A673 (cell line): ENCODE data around the gene WDSUB1.

ENCODE experiments used
- EZH2 ChIP-seq: fragments of 200-600 bp; sonication (generic); IDR thresholded peaks from 2 replicates; pipeline ENCODE4 v1.6.1; 2017; ENCODE audit warnings: borderline replicate concordance, low read depth, mild to moderate bottlenecking, mixed read lengths, antibody characterized with exemption, low read length; ENCODE audit not compliant: poor library complexity, severe bottlenecking
- TF ChIP-seq, protein P1 (sequence below): fragments of 300-800, 200-600 bp; sonication (generic); conservative IDR thresholded peaks from 2 replicates; pipeline ENCODE4 v1.5.1; 2017; ENCODE audit warnings: low read depth, mild to moderate bottlenecking, antibody characterized with exemption, low read length, moderate library complexity, mixed read lengths

DNA sequence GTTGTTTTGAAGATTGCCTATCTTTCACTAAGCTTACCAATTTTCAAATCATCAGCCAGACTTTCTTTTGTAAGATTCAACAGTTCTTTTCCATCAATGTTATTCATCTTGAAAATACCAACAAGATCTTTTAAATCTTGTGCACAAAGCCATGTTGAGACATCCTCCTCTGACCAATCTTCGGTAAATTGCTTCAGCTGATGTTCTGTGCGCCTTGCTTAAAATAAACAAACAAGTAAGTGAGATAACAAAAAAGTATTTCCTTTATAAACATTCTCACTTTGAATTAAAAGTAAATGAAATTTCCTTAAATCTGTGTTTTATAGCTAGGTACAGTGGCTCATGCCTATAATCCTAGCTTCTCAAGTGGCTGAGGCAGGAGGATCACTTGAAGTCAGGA is 30.3 kb downstream of the WDSUB1 start:
- TF ChIP-seq, protein P1, sequence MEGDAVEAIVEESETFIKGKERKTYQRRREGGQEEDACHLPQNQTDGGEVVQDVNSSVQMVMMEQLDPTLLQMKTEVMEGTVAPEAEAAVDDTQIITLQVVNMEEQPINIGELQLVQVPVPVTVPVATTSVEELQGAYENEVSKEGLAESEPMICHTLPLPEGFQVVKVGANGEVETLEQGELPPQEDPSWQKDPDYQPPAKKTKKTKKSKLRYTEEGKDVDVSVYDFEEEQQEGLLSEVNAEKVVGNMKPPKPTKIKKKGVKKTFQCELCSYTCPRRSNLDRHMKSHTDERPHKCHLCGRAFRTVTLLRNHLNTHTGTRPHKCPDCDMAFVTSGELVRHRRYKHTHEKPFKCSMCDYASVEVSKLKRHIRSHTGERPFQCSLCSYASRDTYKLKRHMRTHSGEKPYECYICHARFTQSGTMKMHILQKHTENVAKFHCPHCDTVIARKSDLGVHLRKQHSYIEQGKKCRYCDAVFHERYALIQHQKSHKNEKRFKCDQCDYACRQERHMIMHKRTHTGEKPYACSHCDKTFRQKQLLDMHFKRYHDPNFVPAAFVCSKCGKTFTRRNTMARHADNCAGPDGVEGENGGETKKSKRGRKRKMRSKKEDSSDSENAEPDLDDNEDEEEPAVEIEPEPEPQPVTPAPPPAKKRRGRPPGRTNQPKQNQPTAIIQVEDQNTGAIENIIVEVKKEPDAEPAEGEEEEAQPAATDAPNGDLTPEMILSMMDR: no peak
- no peak for TF ChIP-seq EZH2
